Prostate gland (tissue), 2 donors: ENCODE results near the gene IL17RB.

Experiments
- POLR2A ChIP-seq: fragments of 450-650 bp; IDR thresholded peaks from one replicate; pipeline ENCODE4 v1.6.1; 2016; ENCODE audit warnings: antibody characterized with exemption, mild to moderate bottlenecking
- TF ChIP-seq, protein P1 (sequence below), 4 experiments: fragments of 200-600 bp in 2 of 4; fragments of 450-650 bp in 2 of 4; sonication (generic) in 2 of 4; IDR thresholded peaks; 1 replicate in 3 of 4; 2 replicates in 1 of 4; pipeline ENCODE4 v1.5.1; 2016 to 2019; ENCODE audit warnings: antibody characterized with exemption in 4 of 4, mild to moderate bottlenecking in 2 of 4, moderate library complexity in 2 of 4

DNA sequence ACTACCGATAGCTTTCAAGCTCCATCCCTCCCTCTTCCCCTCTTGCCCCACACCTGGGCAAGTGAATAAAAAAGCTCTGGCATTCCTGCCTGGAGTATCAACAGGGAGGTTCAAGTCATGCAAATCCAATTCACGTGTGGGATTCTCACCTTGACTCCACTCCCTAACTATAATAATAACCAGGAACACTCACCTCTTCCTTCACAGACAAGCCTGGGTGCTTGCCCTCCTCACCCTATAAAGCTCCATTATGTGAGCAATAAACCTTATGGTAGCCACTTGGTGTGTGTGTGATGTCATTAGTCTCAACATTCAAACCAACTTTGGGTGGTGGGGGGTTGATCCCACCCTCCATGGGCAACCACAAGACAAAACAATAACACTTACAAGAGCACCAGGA, 16.8 kb upstream of the IL17RB start:
- TF ChIP-seq, protein P1, sequence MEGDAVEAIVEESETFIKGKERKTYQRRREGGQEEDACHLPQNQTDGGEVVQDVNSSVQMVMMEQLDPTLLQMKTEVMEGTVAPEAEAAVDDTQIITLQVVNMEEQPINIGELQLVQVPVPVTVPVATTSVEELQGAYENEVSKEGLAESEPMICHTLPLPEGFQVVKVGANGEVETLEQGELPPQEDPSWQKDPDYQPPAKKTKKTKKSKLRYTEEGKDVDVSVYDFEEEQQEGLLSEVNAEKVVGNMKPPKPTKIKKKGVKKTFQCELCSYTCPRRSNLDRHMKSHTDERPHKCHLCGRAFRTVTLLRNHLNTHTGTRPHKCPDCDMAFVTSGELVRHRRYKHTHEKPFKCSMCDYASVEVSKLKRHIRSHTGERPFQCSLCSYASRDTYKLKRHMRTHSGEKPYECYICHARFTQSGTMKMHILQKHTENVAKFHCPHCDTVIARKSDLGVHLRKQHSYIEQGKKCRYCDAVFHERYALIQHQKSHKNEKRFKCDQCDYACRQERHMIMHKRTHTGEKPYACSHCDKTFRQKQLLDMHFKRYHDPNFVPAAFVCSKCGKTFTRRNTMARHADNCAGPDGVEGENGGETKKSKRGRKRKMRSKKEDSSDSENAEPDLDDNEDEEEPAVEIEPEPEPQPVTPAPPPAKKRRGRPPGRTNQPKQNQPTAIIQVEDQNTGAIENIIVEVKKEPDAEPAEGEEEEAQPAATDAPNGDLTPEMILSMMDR (IDR thresholded peaks at IDR 0.05), result no peak
- TF ChIP-seq POLR2A, result no peak
